GM12864 (cell line): ENCODE data around the gene NACC2.

Source experiments
- DNase-seq: peaks from one replicate; pipeline ENCODE4 v3.0.0-alpha.2; 2011; ENCODE audit warnings: low read depth
- H3K4me3 ChIP-seq: 2 replicates; pipeline ENCODE4 v1.5.1; 2011; ENCODE audit warnings: mild to moderate bottlenecking, low read depth, low read length, control low read depth
- TF ChIP-seq, protein P1 (sequence below): IDR thresholded peaks from 2 replicates; pipeline ENCODE4 v1.5.1; 2011; ENCODE audit warnings: low read depth, mild to moderate bottlenecking, moderate library complexity, low read length, control low read depth, inconsistent platforms; ENCODE audit errors: missing control alignments

The NACC2 gene

DNA sequence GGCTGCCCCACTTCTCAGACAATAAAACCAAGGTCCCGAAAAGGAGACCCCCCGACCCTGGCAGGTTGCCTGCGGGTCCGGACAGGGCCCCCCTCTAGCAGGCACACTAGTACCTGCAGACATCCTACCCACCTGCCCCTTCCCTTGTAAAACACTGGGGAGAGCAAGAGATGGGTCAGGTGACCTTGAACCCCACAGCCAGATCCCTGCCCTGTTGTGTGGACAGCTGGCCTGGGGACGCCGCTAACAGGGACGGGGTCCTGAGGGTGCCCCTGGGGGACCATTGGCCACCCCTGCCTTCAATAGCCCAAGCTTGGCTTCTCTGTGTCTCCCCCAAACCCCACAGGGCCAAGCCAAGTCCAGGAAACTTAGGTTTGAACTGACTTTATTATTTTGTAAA, 88.9 kb downstream of the NACC2 start:
- DNase-seq: no peak
- TF ChIP-seq, protein P1, sequence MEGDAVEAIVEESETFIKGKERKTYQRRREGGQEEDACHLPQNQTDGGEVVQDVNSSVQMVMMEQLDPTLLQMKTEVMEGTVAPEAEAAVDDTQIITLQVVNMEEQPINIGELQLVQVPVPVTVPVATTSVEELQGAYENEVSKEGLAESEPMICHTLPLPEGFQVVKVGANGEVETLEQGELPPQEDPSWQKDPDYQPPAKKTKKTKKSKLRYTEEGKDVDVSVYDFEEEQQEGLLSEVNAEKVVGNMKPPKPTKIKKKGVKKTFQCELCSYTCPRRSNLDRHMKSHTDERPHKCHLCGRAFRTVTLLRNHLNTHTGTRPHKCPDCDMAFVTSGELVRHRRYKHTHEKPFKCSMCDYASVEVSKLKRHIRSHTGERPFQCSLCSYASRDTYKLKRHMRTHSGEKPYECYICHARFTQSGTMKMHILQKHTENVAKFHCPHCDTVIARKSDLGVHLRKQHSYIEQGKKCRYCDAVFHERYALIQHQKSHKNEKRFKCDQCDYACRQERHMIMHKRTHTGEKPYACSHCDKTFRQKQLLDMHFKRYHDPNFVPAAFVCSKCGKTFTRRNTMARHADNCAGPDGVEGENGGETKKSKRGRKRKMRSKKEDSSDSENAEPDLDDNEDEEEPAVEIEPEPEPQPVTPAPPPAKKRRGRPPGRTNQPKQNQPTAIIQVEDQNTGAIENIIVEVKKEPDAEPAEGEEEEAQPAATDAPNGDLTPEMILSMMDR: no peak
- H3K4me3 ChIP-seq: no peak overlapping the region

DNA sequence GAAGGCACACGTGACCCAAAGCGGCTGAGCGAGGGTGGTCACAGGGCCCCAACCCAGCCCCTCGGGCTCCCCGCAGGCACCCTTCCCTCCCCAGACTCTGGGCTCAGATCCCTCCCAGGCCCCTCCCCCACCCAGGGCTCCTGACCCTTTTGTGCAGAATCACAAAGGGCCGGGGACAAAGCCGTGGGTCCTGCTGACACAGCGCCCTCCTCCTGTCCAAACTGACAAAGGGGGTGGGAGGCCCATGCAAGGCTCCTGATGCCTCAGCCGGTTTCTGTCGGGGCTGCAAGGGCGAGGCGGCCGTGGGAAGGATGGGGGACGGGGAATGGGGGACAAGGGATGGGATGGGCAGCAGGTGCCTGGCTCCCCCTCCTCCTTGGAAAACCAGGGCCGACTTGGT, 90.4 kb downstream of the NACC2 start:
- DNase-seq: no peak
- H3K4me3 ChIP-seq: no peak overlapping the region
- TF ChIP-seq, protein P1: no peak

DNA sequence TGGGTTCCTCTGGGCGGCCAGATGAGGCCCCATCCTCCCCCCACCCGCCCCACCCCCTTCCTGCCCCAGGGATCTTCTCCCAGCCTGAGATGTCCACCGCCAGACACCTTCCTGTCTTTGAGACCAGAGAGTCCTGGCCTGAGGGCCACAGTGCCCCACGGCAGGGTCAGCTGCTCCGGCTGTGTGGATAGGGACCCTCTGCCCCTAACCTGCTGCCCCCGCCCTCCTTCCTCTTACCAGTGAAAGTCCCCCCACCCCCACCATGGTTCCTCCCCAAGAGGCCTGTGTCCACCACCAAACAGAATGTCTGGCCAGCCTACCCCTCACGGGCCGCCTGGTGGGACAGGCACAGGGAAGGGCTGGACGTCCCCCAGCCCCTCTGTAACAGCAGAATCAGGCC, 90.9 kb downstream of the NACC2 start:
- no peak overlapping the region for H3K4me3 ChIP-seq
- TF ChIP-seq, protein P1: no peak
- DNase-seq: no peak

DNA sequence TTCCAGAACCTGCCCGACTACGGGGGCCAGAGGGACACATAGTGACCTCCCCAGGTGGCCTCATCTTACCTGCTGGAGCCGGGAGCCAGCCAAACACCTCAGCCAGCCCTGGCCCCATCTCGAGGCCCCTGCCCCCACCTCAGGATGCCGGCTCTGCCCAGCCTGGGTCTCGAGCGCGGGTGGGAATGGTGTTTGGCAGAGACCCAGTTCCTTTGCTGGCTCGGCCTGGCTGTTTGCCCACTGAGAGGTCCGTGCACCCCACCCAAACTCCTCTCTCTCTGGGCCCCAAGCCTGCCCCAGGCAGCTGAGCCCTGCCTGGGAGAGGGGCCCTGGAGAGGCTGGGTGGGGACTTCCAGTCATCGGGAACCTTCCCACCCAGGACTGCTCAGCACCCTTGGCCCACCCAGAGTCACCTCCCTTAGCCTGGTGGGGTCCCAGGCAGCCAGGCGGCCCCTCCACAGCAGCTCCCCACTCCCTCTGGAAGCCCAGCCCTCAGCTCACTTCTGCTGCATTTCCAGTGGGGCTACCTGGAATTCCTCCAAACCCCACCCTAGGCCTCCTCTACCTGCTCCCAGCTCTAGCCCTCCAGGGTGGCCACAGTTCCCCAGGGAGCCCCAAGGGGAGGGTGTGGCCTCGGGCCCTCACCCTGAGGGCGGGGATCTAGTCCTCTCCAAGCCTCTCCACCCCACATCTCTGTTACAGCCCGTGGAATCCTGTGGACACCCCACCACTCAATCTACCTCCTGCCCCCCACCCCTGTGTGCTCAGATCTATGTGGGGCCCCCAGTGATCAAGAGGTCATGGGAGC, 91.5 kb downstream of the NACC2 start:
- DNase-seq: no peak
- TF ChIP-seq, protein P1: no peak

DNA sequence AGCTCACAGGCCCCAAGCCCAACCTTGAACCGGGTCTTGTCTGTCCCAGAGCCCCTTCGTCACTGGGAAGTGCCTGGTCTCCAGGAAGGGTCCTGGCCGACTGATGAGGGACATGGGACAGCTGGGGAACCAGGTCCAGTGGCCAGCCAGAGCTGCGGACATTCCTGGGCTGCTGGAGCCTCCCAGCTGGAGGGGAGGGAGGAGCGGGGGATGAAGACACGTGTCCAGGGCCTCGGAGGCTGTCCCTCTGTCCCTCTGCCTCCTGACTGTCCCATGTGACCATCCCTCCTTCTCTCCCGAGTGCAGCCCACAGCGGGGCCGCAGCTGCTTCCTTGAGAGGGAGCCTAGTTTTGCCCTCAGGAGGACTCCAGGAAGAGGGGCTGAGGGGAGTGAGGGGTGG, 92.2 kb downstream of the NACC2 start:
- no peak for DNase-seq
- TF ChIP-seq, protein P1: no peak
- no peak overlapping the region for H3K4me3 ChIP-seq

More for the DNA sequence above, 91.5 kb downstream of the NACC2 start:
- no peak overlapping the region for H3K4me3 ChIP-seq

GRCh38 chr9:136002215-136002614, 92.9 kb downstream of the NACC2 start:
- DNase-seq: no peak
- TF ChIP-seq, protein P1: no peak

DNA sequence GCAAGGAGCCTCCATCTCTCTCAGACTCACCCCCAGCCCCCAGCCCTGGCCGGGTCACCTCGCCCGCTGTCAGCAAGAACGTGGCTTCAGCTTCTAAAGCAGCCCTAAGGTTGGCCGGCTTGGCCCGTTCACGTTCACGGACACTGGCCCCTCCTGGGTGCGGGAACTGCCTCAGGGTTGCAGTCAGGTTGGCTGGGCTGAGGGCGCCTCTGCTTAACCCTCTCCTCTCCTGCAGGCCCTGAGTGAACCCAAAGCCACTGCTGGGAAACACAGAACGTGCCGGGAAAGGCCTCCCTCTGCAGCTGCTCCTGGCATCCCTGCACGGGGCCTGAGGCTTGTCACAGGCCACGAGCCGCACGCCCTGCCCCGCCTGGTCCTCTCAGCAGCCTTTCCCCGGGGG, 93.9 kb downstream of the NACC2 start:
- no peak for DNase-seq
- TF ChIP-seq, protein P1: no peak
- no peak overlapping the region for H3K4me3 ChIP-seq

More at GRCh38 chr9:136002215-136002614, 92.9 kb downstream of the NACC2 start:
- no peak overlapping the region for H3K4me3 ChIP-seq
